Measurements from ENCODE around the gene CROCC. TPM values are rescaled to one million over a fixed set of nuclear protein-coding genes. Genes with fewer than 3 reads are reported as not detected.

CROCC gene
- total and polyA plus RNA-seq, 9 of the 15 experiments (the other 6 are each of a cell fraction or from before 2014, with no cell fraction given), result 0.17 to 15.4 (median 7.6) TPM

DNA sequence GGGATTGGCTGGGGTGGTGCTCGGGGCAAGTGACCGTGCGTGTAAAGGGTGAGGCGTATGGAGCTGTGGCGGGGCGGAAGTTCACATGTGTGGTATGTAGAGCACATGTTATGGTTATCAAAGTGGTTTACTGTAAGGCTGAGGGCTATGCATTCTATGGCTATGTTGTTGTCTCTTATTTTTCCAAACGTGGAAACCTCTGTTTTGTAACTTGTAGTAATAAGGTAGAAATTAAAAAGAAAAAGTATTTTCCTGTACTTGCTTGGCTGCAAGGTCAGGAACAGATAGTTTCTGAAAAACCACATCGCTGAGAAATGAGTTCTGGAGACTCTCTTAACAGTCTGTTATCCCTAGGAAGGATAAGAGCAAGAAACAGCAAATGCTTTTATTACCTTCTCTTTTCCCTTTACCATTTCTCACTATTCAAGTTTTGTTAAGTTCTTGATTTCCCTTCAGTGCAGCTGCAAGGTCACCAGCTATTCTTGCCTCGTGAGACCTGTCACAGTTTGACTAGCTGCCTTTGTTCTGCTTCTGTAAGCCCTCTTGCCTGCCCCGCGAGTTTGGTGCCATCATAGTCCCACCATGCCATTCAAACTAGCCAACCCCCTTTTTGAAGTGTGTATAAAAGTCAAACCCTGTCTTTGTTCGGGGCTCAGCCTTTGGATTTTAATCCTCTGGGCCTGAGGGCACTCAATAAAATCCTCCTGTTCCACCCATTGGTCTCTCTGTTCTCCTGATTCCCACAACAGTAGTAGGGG is 16.4 kb upstream of the CROCC start (continued):
- TF ChIP-seq, protein P1, sequence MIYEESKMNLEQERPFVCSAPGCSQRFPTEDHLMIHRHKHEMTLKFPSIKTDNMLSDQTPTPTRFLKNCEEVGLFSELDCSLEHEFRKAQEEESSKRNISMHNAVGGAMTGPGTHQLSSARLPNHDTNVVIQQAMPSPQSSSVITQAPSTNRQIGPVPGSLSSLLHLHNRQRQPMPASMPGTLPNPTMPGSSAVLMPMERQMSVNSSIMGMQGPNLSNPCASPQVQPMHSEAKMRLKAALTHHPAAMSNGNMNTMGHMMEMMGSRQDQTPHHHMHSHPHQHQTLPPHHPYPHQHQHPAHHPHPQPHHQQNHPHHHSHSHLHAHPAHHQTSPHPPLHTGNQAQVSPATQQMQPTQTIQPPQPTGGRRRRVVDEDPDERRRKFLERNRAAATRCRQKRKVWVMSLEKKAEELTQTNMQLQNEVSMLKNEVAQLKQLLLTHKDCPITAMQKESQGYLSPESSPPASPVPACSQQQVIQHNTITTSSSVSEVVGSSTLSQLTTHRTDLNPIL (CRISPR knock-in tag; IDR thresholded peaks at IDR 0.05), result peak; percentile 98
- TF ChIP-seq ZC3H4 (CRISPR knock-in tag; IDR thresholded peaks at IDR 0.05; ENCODE audit: borderline replicate concordance), result peak; percentile 98
- peak; percentile 97 for TF ChIP-seq ARHGAP35 (IDR thresholded peaks at IDR 0.05; ENCODE audit: partially characterized antibody)
- peak; percentile 99 for TF ChIP-seq HNRNPUL1 (IDR thresholded peaks at IDR 0.05; ENCODE audit: low read length)
- peak; percentile 24; the same call in 1 of the 2 replicates for TF ChIP-seq NFE2 (IDR thresholded peaks at IDR 0.05; ENCODE audit: low read depth)
- TF ChIP-seq MEIS2 (IDR thresholded peaks at IDR 0.05; ENCODE audit: partially characterized antibody), result no peak
- TF ChIP-seq STAG1 (CRISPR knock-in tag; IDR thresholded peaks at IDR 0.05; ENCODE audit: borderline replicate concordance), result no peak
- peak; percentile 76 for TF ChIP-seq ZNF75A (CRISPR knock-in tag; IDR thresholded peaks at IDR 0.05)
- TF ChIP-seq LARP7 (IDR thresholded peaks at IDR 0.05), result peak; percentile 83
- peak; percentile 100 for TF ChIP-seq GTF2E2 (tag; IDR thresholded peaks at IDR 0.05)
- peak; percentile 37; the same call in 1 of the 2 replicates for TF ChIP-seq CBFA2T2 (conservative IDR thresholded peaks at IDR 0.05)
- TF ChIP-seq, protein P2, sequence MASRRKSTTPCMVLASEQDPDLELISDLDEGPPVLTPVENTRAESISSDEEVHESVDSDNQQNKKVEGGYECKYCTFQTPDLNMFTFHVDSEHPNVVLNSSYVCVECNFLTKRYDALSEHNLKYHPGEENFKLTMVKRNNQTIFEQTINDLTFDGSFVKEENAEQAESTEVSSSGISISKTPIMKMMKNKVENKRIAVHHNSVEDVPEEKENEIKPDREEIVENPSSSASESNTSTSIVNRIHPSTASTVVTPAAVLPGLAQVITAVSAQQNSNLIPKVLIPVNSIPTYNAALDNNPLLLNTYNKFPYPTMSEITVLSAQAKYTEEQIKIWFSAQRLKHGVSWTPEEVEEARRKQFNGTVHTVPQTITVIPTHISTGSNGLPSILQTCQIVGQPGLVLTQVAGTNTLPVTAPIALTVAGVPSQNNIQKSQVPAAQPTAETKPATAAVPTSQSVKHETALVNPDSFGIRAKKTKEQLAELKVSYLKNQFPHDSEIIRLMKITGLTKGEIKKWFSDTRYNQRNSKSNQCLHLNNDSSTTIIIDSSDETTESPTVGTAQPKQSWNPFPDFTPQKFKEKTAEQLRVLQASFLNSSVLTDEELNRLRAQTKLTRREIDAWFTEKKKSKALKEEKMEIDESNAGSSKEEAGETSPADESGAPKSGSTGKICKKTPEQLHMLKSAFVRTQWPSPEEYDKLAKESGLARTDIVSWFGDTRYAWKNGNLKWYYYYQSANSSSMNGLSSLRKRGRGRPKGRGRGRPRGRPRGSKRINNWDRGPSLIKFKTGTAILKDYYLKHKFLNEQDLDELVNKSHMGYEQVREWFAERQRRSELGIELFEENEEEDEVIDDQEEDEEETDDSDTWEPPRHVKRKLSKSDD (conservative IDR thresholded peaks at IDR 0.05; ENCODE audit: low read length), result peak; percentile 84
- no peak; the same call in 1 of the 2 replicates for TF ChIP-seq ZNF511 (CRISPR knock-in tag; IDR thresholded peaks at IDR 0.05)
- TF ChIP-seq, protein P3, sequence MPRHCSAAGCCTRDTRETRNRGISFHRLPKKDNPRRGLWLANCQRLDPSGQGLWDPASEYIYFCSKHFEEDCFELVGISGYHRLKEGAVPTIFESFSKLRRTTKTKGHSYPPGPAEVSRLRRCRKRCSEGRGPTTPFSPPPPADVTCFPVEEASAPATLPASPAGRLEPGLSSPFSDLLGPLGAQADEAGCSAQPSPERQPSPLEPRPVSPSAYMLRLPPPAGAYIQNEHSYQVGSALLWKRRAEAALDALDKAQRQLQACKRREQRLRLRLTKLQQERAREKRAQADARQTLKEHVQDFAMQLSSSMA (CRISPR knock-in tag; IDR thresholded peaks at IDR 0.05), result peak; percentile 97
- peak; percentile 100 for TF ChIP-seq FUS (optimal IDR thresholded peaks at IDR 0.05; ENCODE audit: low read depth, low read length)
- no peak for TF ChIP-seq PTTG1 (tag; IDR thresholded peaks at IDR 0.05; ENCODE audit: low read depth)
- TF ChIP-seq, protein P4, sequence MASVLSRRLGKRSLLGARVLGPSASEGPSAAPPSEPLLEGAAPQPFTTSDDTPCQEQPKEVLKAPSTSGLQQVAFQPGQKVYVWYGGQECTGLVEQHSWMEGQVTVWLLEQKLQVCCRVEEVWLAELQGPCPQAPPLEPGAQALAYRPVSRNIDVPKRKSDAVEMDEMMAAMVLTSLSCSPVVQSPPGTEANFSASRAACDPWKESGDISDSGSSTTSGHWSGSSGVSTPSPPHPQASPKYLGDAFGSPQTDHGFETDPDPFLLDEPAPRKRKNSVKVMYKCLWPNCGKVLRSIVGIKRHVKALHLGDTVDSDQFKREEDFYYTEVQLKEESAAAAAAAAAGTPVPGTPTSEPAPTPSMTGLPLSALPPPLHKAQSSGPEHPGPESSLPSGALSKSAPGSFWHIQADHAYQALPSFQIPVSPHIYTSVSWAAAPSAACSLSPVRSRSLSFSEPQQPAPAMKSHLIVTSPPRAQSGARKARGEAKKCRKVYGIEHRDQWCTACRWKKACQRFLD (CRISPR knock-in tag; IDR thresholded peaks at IDR 0.05), result peak; percentile 65; the same call in 1 of the 2 replicates
